ENCODE results near the gene BRMS1. TPM values are rescaled to one million over a fixed set of nuclear protein-coding genes. Genes with fewer than 3 reads are reported as not detected.
"Not testable (repeated sequence)": the region's sequence is repeated elsewhere in the genome, so short reads cannot be mapped to it uniquely, and the experiment has no call there.

Gene BRMS1
- total and polyA plus RNA-seq, 4 donors, result 11.3 to 29.4 (median 25.4) TPM

- WGBS (ENCODE audit: insufficient coverage), result 66% methylated on average over 7 of the region's 15 CpGs
- Histone ChIP-seq H3K9me3 (ENCODE audit: control insufficient read depth, insufficient read depth, low read length) (no peaks in the 10 kb centered on the region), H3K4me1 (ENCODE audit: control insufficient read depth, insufficient read depth, low read length) (no peaks in the 10 kb centered on the region), H3K36me3 (ENCODE audit: control insufficient read depth, insufficient read depth, low read length) (peaks cover 48% of the 10 kb centered on the region), H3K27ac (ENCODE audit: low read depth, low read length) (no peak overlapping the region), H3K4me3 (ENCODE audit: low read depth, low read length) (no peak overlapping the region), H3K27me3 (ENCODE audit: control insufficient read depth, insufficient read depth, low read length) (no peaks in the 10 kb centered on the region)
- no peak for DNase-seq (ENCODE audit: low read depth in 4 of 6, low spot score in 6 of 6)
These were observed 19.1 kb upstream of the BRMS1 start for GRCh38 chr11:66363805-66364535.

GRCh38 chr11:66363187-66363601 lies 18.3 kb upstream of the BRMS1 start:
- peaks cover 40% of the 10 kb centered on the region for H3K36me3 ChIP-seq (ENCODE audit: control insufficient read depth, insufficient read depth, low read length)
- no peak overlapping the region for H3K27ac ChIP-seq (ENCODE audit: low read depth, low read length)
- no peak overlapping the region for H3K4me3 ChIP-seq (ENCODE audit: low read depth, low read length)
- 96% methylated on average over 12 of the region's 14 CpGs for WGBS (ENCODE audit: insufficient coverage)
- H3K4me1 ChIP-seq (ENCODE audit: control insufficient read depth, insufficient read depth, low read length), result no peaks in the 10 kb centered on the region
- no peaks in the 10 kb centered on the region for H3K27me3 ChIP-seq (ENCODE audit: control insufficient read depth, insufficient read depth, low read length)
- no peaks in the 10 kb centered on the region for H3K9me3 ChIP-seq (ENCODE audit: control insufficient read depth, insufficient read depth, low read length)
- no peak for DNase-seq (ENCODE audit: low read depth in 4 of 6, low spot score in 6 of 6)

- no peak overlapping the region for H3K27ac ChIP-seq (ENCODE audit: low read depth, low read length)
- no peak overlapping the region for H3K4me3 ChIP-seq (ENCODE audit: low read depth, low read length)
- DNase-seq (ENCODE audit: low read depth in 4 of 6, low spot score in 6 of 6), result no peak
These were observed 17.7 kb upstream of the BRMS1 start for GRCh38 chr11:66362481-66363147.

GRCh38 chr11:66361502-66361941 lies 16.6 kb upstream of the BRMS1 start:
- Histone ChIP-seq H3K27ac (ENCODE audit: low read depth, low read length) (no peak overlapping the region), H3K9me3 (ENCODE audit: control insufficient read depth, insufficient read depth, low read length) (no peaks in the 10 kb centered on the region), H3K36me3 (ENCODE audit: control insufficient read depth, insufficient read depth, low read length) (peaks cover 37% of the 10 kb centered on the region), H3K4me1 (ENCODE audit: control insufficient read depth, insufficient read depth, low read length) (no peaks in the 10 kb centered on the region), H3K27me3 (ENCODE audit: control insufficient read depth, insufficient read depth, low read length) (no peaks in the 10 kb centered on the region), H3K4me3 (ENCODE audit: low read depth, low read length) (no peak overlapping the region)
- WGBS (ENCODE audit: insufficient coverage), result 75% methylated on average over 6 of the region's 6 CpGs
- DNase-seq (ENCODE audit: low read depth in 4 of 6, low spot score in 6 of 6), result no peak

More at GRCh38 chr11:66362481-66363147, 17.7 kb upstream of the BRMS1 start:
- no peaks in the 10 kb centered on the region for H3K9me3 ChIP-seq (ENCODE audit: control insufficient read depth, insufficient read depth, low read length)
- peaks cover 38% of the 10 kb centered on the region for H3K36me3 ChIP-seq (ENCODE audit: control insufficient read depth, insufficient read depth, low read length)
- H3K27me3 ChIP-seq (ENCODE audit: control insufficient read depth, insufficient read depth, low read length), result no peaks in the 10 kb centered on the region
- 99% methylated on average over 6 of the region's 9 CpGs for WGBS (ENCODE audit: insufficient coverage)
- H3K4me1 ChIP-seq (ENCODE audit: control insufficient read depth, insufficient read depth, low read length), result no peaks in the 10 kb centered on the region

GRCh38 chr11:66360406-66361073 lies 15.6 kb upstream of the BRMS1 start:
- H3K9me3 ChIP-seq (ENCODE audit: control insufficient read depth, insufficient read depth, low read length), result no peaks in the 10 kb centered on the region
- peaks cover 34% of the 10 kb centered on the region for H3K36me3 ChIP-seq (ENCODE audit: control insufficient read depth, insufficient read depth, low read length)

GRCh38 chr11:66359662-66360087 lies 14.8 kb upstream of the BRMS1 start:
- H3K27me3 ChIP-seq (ENCODE audit: control insufficient read depth, insufficient read depth, low read length), result no peaks in the 10 kb centered on the region
- WGBS (ENCODE audit: insufficient coverage), result 35% methylated on average over 2 of the region's 3 CpGs

More at GRCh38 chr11:66360406-66361073, 15.6 kb upstream of the BRMS1 start:
- 94% methylated on average over 7 of the region's 15 CpGs for WGBS (ENCODE audit: insufficient coverage)
- Histone ChIP-seq H3K27ac (ENCODE audit: low read depth, low read length) (no peak overlapping the region), H3K27me3 (ENCODE audit: control insufficient read depth, insufficient read depth, low read length) (no peaks in the 10 kb centered on the region), H3K4me1 (ENCODE audit: control insufficient read depth, insufficient read depth, low read length) (no peaks in the 10 kb centered on the region), H3K4me3 (ENCODE audit: low read depth, low read length) (no peak overlapping the region)
- DNase-seq (ENCODE audit: low read depth in 4 of 6, low spot score in 6 of 6), result no peak

GRCh38 chr11:66350560-66351235 lies 5.8 kb upstream of the BRMS1 start:
- H3K27me3 ChIP-seq (ENCODE audit: control insufficient read depth, insufficient read depth, low read length); H3K9me3 ChIP-seq (ENCODE audit: control insufficient read depth, insufficient read depth, low read length); DNase-seq (ENCODE audit: low read depth in 4 of 6, low spot score in 6 of 6); H3K27ac ChIP-seq (ENCODE audit: low read depth, low read length); H3K4me3 ChIP-seq (ENCODE audit: low read depth, low read length): not testable (repeated sequence)
- WGBS (ENCODE audit: insufficient coverage), result 100% methylated on average over 1 of the region's 8 CpGs
- peaks cover 13% of the 10 kb centered on the region for H3K36me3 ChIP-seq (ENCODE audit: control insufficient read depth, insufficient read depth, low read length)
- H3K4me1 ChIP-seq (ENCODE audit: control insufficient read depth, insufficient read depth, low read length), result peaks cover 24% of the 10 kb centered on the region

More at GRCh38 chr11:66359662-66360087, 14.8 kb upstream of the BRMS1 start:
- H3K36me3 ChIP-seq (ENCODE audit: control insufficient read depth, insufficient read depth, low read length), result peaks cover 38% of the 10 kb centered on the region
- H3K27ac ChIP-seq (ENCODE audit: low read depth, low read length), result no peak overlapping the region
- no peak for DNase-seq (ENCODE audit: low read depth in 4 of 6, low spot score in 6 of 6)
- no peak overlapping the region for H3K4me3 ChIP-seq (ENCODE audit: low read depth, low read length)
- H3K4me1 ChIP-seq (ENCODE audit: control insufficient read depth, insufficient read depth, low read length), result no peaks in the 10 kb centered on the region
- no peaks in the 10 kb centered on the region for H3K9me3 ChIP-seq (ENCODE audit: control insufficient read depth, insufficient read depth, low read length)

- no peak for DNase-seq (ENCODE audit: low read depth in 4 of 6, low spot score in 6 of 6)
- H3K9me3 ChIP-seq (ENCODE audit: control insufficient read depth, insufficient read depth, low read length), result no peaks in the 10 kb centered on the region
- peaks cover 12% of the 10 kb centered on the region for H3K36me3 ChIP-seq (ENCODE audit: control insufficient read depth, insufficient read depth, low read length)
- no peaks in the 10 kb centered on the region for H3K27me3 ChIP-seq (ENCODE audit: control insufficient read depth, insufficient read depth, low read length)
- H3K4me3 ChIP-seq (ENCODE audit: low read depth, low read length), result no peak overlapping the region
- H3K4me1 ChIP-seq (ENCODE audit: control insufficient read depth, insufficient read depth, low read length), result peaks cover 29% of the 10 kb centered on the region
- H3K27ac ChIP-seq (ENCODE audit: low read depth, low read length), result no peak overlapping the region
- WGBS (ENCODE audit: insufficient coverage), result no CpG with 5 or more reads among the region's 2 CpGs
These were observed 4.1 kb upstream of the BRMS1 start for GRCh38 chr11:66349084-66349386.

- H3K4me1 ChIP-seq (ENCODE audit: control insufficient read depth, insufficient read depth, low read length), result peaks cover 29% of the 10 kb centered on the region
- H3K36me3 ChIP-seq (ENCODE audit: control insufficient read depth, insufficient read depth, low read length), result peaks cover 9% of the 10 kb centered on the region
- WGBS (ENCODE audit: insufficient coverage), result 0% methylated on average over 85 of the region's 101 CpGs
- H3K9me3 ChIP-seq (ENCODE audit: control insufficient read depth, insufficient read depth, low read length), result no peaks in the 10 kb centered on the region
- no peaks in the 10 kb centered on the region for H3K27me3 ChIP-seq (ENCODE audit: control insufficient read depth, insufficient read depth, low read length)
- H3K4me3 ChIP-seq (ENCODE audit: low read depth, low read length), result peak within 1 kb of the TSS; percentile 94
- DNase-seq (ENCODE audit: low read depth in 4 of 6, low spot score in 6 of 6), result peak; percentile 82 to 98 (median 85)
- H3K27ac ChIP-seq (ENCODE audit: low read depth, low read length), result peak within 1 kb of the TSS; percentile 97
These were observed 2.7 kb upstream of the BRMS1 start, which contains the start of gene B4GAT1 for GRCh38 chr11:66347425-66348276. TSS of gene B4GAT1 (minus strand) at chr11:66347629. CDS start at chr11:66347545, 84 bp downstream.

Measured in spinal cord (tissue), 10 donors.